Calu3 (cell line): ENCODE results near the gene RNF31. TPM values are rescaled to one million over a fixed set of nuclear protein-coding genes. Genes with fewer than 3 reads are reported as not detected.

Experiments used
- BruUV-seq: library from RNA; stranded (reverse); fragments of 400-500 nt; replicated peaks from 2 replicates; lab custom pipeline; 2021; lab: Mats Ljungman, UMichigan
- CTCF ChIA-PET: fragments of 300-600 bp; sonication (Branson Sonifier 250); formaldehyde crosslinking; loops from one replicate; lab custom pipeline; 2022; ENCODE audit warnings: antibody characterized with exemption; lab: Charles Lee
- DNase-seq: peaks from one replicate; pipeline ENCODE4 v3.0.0; 2022
- H3K27ac Mint-ChIP-seq: one replicate; pipeline ENCODE4 v1.8.0; 2022; ENCODE audit warnings: mixed read lengths; ENCODE audit not compliant: unreplicated experiment
- H3K27me3 Mint-ChIP-seq: one replicate; pipeline ENCODE4 v1.8.0; 2022; ENCODE audit warnings: mixed read lengths; ENCODE audit not compliant: unreplicated experiment
- H3K36me3 Mint-ChIP-seq: one replicate; pipeline ENCODE4 v1.8.0; 2022; ENCODE audit warnings: mild to moderate bottlenecking, moderate library complexity, mixed read lengths; ENCODE audit not compliant: insufficient read depth, unreplicated experiment
- H3K4me1 Mint-ChIP-seq: one replicate; pipeline ENCODE4 v1.8.0; 2022; ENCODE audit warnings: mild to moderate bottlenecking, low read depth, mixed read lengths; ENCODE audit not compliant: unreplicated experiment
- H3K4me3 Mint-ChIP-seq: one replicate; pipeline ENCODE4 v1.8.0; 2022; ENCODE audit warnings: mild to moderate bottlenecking, low read depth, moderate library complexity, mixed read lengths; ENCODE audit not compliant: unreplicated experiment
- H3K9me3 Mint-ChIP-seq: one replicate; pipeline ENCODE4 v1.8.0; 2022; ENCODE audit warnings: low read depth, mixed read lengths; ENCODE audit not compliant: unreplicated experiment
- intact Hi-C: fragments of 100-400 bp; cut with micrococcal nuclease; formaldehyde crosslinking; loops from one replicate; pipeline ENCODE4 v1.10.0; 2022; ENCODE audit not compliant: unreplicated experiment
- total RNA-seq: library from RNA; stranded (reverse); gene quantifications from 2 replicates; pipeline ENCODE4 v1.2.3, GENCODE V29; 2022
- TF ChIP-seq, protein P1 (sequence below): fragments of 200-600 bp; IDR thresholded peaks from one replicate; pipeline ENCODE4 v1.8.0; 2022; ENCODE audit warnings: antibody characterized with exemption; ENCODE audit not compliant: unreplicated experiment

The RNF31 gene
- total RNA-seq, 1 experiment from 2014 or later = 103 TPM

DNA sequence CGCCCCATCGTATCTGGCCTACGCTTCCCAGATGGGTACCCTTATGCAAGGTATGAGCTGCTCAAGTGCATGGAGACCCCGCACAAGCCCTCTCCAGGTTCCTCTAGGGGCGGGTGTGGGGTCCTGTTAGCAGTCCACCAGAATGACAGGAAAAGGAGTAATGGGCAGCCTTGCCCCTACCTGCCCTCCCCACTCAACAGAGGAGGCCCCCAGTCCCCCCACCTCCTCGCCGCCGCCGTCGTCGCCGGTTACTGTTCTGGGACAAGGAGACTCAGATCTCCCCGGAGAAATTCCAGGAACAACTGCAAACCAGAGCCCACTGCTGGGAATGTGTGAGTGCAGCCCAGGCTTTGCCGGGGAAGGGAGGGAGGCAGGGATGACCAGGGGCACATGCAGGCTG is 30.6 kb downstream of the RNF31 start:
- Mint-ChIP-seq H3K4me1 (no peaks in the 10 kb centered on the region), H3K27me3 (no peaks in the 10 kb centered on the region), H3K36me3 (peaks cover 67% of the 10 kb centered on the region), H3K27ac (no peak overlapping the region), H3K9me3 (no peaks in the 10 kb centered on the region), H3K4me3 (no peak overlapping the region)
- TF ChIP-seq, protein P1, sequence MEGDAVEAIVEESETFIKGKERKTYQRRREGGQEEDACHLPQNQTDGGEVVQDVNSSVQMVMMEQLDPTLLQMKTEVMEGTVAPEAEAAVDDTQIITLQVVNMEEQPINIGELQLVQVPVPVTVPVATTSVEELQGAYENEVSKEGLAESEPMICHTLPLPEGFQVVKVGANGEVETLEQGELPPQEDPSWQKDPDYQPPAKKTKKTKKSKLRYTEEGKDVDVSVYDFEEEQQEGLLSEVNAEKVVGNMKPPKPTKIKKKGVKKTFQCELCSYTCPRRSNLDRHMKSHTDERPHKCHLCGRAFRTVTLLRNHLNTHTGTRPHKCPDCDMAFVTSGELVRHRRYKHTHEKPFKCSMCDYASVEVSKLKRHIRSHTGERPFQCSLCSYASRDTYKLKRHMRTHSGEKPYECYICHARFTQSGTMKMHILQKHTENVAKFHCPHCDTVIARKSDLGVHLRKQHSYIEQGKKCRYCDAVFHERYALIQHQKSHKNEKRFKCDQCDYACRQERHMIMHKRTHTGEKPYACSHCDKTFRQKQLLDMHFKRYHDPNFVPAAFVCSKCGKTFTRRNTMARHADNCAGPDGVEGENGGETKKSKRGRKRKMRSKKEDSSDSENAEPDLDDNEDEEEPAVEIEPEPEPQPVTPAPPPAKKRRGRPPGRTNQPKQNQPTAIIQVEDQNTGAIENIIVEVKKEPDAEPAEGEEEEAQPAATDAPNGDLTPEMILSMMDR = no peak
- no TSS peak for BruUV-seq
- DNase-seq = no peak
- intact Hi-C loops = no loop called here
- CTCF ChIA-PET = no interaction called here

DNA sequence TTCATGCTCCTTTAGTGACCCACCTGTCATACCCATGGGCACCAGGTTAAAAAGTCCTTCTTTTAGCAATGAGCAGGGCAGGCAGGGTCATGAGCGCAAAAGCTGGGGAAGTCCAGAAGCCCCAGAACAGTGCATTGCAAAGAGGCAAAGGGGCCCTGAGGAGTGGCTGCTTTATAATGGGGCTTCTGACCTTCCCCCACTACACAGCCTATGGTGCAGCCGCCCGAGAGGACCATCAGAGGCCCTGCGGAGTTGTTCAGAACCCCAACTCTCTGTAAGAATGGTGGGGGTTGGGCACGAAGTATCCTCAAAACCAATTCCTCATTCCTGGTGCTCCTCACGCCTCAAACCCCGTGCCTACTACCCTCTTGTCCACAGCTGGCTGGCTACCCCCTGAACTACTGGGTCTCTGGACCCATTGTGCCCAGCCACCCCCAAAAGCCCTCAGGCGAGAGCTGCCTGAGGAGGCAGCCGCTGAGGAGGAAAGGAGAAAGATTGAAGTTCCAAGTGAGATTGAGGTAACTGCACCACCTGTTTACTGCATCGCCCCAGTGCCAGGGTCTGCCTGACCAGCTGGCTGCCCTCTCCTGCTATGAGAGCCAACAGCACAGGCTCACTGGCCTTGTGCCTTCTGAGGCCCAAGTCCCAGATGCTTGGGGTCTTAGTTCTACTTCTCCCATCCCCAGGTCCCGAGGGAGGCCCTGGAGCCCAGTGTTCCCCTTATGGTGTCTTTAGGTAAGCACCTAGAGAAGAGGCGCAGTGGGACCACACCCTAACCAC is 31.3 kb downstream of the RNF31 start:
- Mint-ChIP-seq H3K9me3 (no peaks in the 10 kb centered on the region), H3K36me3 (peaks cover 70% of the 10 kb centered on the region), H3K27me3 (no peaks in the 10 kb centered on the region), H3K4me3 (no peak overlapping the region), H3K4me1 (no peaks in the 10 kb centered on the region), H3K27ac (peak overlapping the region; percentile 31)
- intact Hi-C loops = no loop called here
- TF ChIP-seq, protein P1 = no peak
- DNase-seq = no peak
- CTCF ChIA-PET = no interaction called here
- no TSS peak for BruUV-seq

DNA sequence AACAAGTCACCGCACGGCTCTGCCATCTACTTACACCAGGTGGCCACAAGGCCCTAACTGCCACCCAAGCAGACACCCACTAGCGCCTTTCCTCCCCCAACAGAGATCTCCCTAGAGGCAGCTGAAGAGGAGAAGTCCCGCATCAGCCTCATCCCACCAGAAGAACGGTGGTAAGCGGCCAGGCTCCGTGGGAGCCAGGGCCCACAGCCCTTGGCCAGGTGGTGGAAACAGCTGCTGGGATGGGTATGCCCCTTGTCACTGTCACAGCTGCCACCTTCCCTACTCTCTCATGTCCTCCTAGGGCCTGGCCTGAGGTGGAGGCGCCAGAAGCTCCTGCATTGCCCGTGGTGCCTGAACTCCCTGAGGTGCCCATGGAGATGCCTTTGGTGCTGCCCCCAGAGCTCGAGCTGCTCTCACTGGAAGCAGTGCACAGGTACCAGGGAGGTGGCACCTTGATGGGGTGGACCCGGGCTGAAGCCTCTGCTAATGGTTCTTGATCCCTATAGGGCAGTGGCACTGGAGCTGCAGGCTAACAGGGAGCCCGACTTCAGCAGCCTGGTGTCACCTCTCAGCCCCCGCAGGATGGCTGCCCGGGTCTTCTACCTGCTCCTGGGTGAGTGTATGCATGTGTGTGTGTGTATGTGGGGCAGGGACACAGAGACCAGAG is 32.1 kb downstream of the RNF31 start:
- peaks cover 67% of the 10 kb centered on the region for H3K36me3 Mint-ChIP-seq
- no peak overlapping the region for H3K4me3 Mint-ChIP-seq
- H3K27me3 Mint-ChIP-seq = no peaks in the 10 kb centered on the region
- intact Hi-C loops = no loop called here
- peak overlapping the region; percentile 31 for H3K27ac Mint-ChIP-seq
- no TSS peak for BruUV-seq
- DNase-seq = no peak
- TF ChIP-seq, protein P1 = no peak
- CTCF ChIA-PET = no interaction called here
- no peaks in the 10 kb centered on the region for H3K9me3 Mint-ChIP-seq
- H3K4me1 Mint-ChIP-seq = no peaks in the 10 kb centered on the region

DNA sequence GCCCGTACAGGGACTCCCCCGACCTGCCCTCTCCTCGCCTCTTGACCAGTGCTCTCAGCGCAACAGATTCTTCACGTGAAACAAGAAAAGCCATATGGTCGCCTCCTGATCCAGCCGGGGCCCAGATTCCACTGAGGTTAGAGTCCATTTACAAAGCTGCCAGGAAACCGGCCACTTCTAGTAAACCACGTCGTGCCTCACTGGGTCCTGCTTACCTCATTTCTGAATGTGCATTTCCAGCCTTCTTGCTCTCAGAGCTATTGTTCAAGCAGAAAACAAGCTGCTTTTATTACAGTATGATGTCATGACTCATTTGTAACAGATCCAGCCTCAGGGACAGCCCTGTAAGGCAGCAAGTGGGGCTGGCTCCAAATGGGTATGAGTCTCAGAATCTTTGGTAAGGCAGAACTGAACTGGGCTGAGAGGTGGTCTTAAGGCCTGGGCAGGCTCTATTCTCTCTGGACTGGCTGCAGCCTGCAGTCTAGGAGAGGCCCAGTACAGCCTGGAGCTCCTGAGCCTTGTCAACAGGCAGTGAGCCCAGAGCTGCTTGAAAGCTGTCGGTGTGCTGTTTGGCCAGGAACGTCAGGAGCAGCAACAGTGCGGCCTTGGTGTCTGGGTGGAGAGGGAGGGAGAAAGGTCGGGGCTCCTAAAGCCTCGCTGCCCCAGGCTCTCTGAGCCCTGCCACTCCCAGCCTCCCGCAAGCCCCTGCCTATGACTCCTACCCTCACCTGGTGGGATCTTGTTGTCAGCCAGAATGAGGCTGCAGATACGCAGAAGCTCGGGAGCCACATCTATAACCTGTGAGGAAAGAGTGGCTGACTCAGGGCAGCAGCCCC is 32.9 kb downstream of the RNF31 start:
- H3K27me3 Mint-ChIP-seq = no peaks in the 10 kb centered on the region
- CTCF ChIA-PET = no interaction called here
- peaks cover 63% of the 10 kb centered on the region for H3K36me3 Mint-ChIP-seq
- no peak overlapping the region for H3K4me3 Mint-ChIP-seq
- TF ChIP-seq, protein P1 = no peak
- no peaks in the 10 kb centered on the region for H3K9me3 Mint-ChIP-seq
- BruUV-seq = no TSS peak
- H3K4me1 Mint-ChIP-seq = no peaks in the 10 kb centered on the region
- H3K27ac Mint-ChIP-seq = no peak overlapping the region
- no peak for DNase-seq
- intact Hi-C loops = no loop called here
